ENCODE measurements around the gene PLXNA4.

GRCh38 chr7:132106491-132106890, 469.8 kb downstream of the PLXNA4 start:
- TF ChIP-seq CTCF (IDR thresholded peaks at IDR 0.05) (no peak), RELA (CRISPR knock-in tag; IDR thresholded peaks at IDR 0.05; ENCODE audit: borderline replicate concordance) (no peak), SP1 (CRISPR knock-in tag; conservative IDR thresholded peaks at IDR 0.05) (no peak), MAX (CRISPR knock-in tag; IDR thresholded peaks at IDR 0.05) (no peak), ETV6 (CRISPR knock-in tag; IDR thresholded peaks at IDR 0.05) (no peak), FOXP4 (CRISPR knock-in tag; IDR thresholded peaks at IDR 0.05) (no peak)

Data from WTC11 (cell line).